K562 (cell line): ENCODE measurements around the gene LMO7.

Source experiments
- MTA3 ChIP-seq: fragments of 450-650 bp; formaldehyde crosslinking; IDR thresholded peaks from 2 replicates; pipeline ENCODE4 v1.6.1; 2017; ENCODE audit warnings: mild to moderate bottlenecking, borderline replicate concordance
- NFRKB ChIP-seq: fragments of 450-650 bp; IDR thresholded peaks from 2 replicates; pipeline ENCODE4 v1.6.1; 2016; ENCODE audit warnings: low read depth
- NFXL1 ChIP-seq: fragments of 450-650 bp; formaldehyde crosslinking; IDR thresholded peaks from 2 replicates; pipeline ENCODE4 v1.4.0; 2021; ENCODE audit warnings: mild to moderate bottlenecking
- SMARCA5 ChIP-seq: fragments of 450-650 bp; IDR thresholded peaks from 2 replicates; pipeline ENCODE4 v1.6.1; 2016
- SREBF1 ChIP-seq: fragments of 150-350 bp; IDR thresholded peaks from 2 replicates; pipeline ENCODE4 v1.6.1; 2014; ENCODE audit warnings: antibody characterized with exemption, low read depth, low read length, borderline replicate concordance
- ZBTB26 ChIP-seq: fragments of 450-650 bp; formaldehyde crosslinking; IDR thresholded peaks from 2 replicates; pipeline ENCODE4 v1.4.0; 2022; ENCODE audit warnings: missing genetic modification characterization
- ZFX ChIP-seq: sonication (generic); formaldehyde crosslinking; IDR thresholded peaks from 2 replicates; pipeline ENCODE4 v1.8.0; 2022; ENCODE audit warnings: mild to moderate bottlenecking, missing genetic modification reagents, moderate library complexity
- ZNF23 ChIP-seq: fragments of 250-450 bp; sonication (Bioruptor Pico); IDR thresholded peaks from 2 replicates; pipeline ENCODE4 v1.4.0; 2020; ENCODE audit warnings: mild to moderate bottlenecking
- ZSCAN29 ChIP-seq: fragments of 450-650 bp; IDR thresholded peaks from 2 replicates; pipeline ENCODE4 v1.6.1; 2017
- TF ChIP-seq, protein P1 (sequence below): sonication (generic); formaldehyde crosslinking; IDR thresholded peaks from 2 replicates; pipeline ENCODE4 v1.8.1; 2023; ENCODE audit warnings: mild to moderate bottlenecking, missing genetic modification reagents, moderate library complexity
- TF ChIP-seq, protein P2 (sequence below): fragments of 200-800 bp; sonication (Bioruptor generic); IDR thresholded peaks from 2 replicates; pipeline ENCODE4 v1.6.1; 2016; ENCODE audit warnings: missing genetic modification characterization, missing compliant biosample characterization

DNA sequence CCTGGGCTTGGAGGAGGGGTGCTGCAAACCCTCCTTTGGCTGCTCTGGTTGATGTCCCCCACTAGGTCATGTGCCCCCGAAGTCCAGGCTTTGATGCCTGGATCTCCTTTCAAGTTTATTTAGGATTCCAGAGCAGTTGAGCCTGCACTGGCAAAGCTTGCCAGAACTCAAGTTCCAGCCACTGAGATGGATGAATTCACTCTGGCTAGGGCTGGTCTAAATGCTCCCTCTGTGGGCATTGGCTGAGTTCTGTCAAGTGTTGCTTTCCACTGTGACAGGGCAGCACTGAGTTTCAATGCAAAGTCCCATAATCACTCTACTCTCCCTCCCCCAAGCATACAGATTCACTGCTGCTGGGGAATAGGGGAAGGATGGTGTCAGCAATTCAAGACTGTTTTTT, 17.8 kb upstream of the LMO7 start:
- TF ChIP-seq ZFX, result no peak
- TF ChIP-seq, protein P1, sequence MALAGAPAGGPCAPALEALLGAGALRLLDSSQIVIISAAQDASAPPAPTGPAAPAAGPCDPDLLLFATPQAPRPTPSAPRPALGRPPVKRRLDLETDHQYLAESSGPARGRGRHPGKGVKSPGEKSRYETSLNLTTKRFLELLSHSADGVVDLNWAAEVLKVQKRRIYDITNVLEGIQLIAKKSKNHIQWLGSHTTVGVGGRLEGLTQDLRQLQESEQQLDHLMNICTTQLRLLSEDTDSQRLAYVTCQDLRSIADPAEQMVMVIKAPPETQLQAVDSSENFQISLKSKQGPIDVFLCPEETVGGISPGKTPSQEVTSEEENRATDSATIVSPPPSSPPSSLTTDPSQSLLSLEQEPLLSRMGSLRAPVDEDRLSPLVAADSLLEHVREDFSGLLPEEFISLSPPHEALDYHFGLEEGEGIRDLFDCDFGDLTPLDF (CRISPR knock-in tag), result no peak
- no peak for TF ChIP-seq SREBF1
- TF ChIP-seq, protein P2, sequence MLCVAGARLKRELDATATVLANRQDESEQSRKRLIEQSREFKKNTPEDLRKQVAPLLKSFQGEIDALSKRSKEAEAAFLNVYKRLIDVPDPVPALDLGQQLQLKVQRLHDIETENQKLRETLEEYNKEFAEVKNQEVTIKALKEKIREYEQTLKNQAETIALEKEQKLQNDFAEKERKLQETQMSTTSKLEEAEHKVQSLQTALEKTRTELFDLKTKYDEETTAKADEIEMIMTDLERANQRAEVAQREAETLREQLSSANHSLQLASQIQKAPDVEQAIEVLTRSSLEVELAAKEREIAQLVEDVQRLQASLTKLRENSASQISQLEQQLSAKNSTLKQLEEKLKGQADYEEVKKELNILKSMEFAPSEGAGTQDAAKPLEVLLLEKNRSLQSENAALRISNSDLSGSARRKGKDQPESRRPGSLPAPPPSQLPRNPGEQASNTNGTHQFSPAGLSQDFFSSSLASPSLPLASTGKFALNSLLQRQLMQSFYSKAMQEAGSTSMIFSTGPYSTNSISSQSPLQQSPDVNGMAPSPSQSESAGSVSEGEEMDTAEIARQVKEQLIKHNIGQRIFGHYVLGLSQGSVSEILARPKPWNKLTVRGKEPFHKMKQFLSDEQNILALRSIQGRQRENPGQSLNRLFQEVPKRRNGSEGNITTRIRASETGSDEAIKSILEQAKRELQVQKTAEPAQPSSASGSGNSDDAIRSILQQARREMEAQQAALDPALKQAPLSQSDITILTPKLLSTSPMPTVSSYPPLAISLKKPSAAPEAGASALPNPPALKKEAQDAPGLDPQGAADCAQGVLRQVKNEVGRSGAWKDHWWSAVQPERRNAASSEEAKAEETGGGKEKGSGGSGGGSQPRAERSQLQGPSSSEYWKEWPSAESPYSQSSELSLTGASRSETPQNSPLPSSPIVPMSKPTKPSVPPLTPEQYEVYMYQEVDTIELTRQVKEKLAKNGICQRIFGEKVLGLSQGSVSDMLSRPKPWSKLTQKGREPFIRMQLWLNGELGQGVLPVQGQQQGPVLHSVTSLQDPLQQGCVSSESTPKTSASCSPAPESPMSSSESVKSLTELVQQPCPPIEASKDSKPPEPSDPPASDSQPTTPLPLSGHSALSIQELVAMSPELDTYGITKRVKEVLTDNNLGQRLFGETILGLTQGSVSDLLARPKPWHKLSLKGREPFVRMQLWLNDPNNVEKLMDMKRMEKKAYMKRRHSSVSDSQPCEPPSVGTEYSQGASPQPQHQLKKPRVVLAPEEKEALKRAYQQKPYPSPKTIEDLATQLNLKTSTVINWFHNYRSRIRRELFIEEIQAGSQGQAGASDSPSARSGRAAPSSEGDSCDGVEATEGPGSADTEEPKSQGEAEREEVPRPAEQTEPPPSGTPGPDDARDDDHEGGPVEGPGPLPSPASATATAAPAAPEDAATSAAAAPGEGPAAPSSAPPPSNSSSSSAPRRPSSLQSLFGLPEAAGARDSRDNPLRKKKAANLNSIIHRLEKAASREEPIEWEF (CRISPR knock-in tag), result no peak
- TF ChIP-seq NFRKB, result no peak
- no peak for TF ChIP-seq SMARCA5
- TF ChIP-seq ZNF23 (CRISPR knock-in tag), result no peak
- TF ChIP-seq MTA3, result no peak
- no peak for TF ChIP-seq NFXL1
- TF ChIP-seq ZBTB26 (CRISPR knock-in tag), result no peak
- TF ChIP-seq ZSCAN29, result no peak
